ENCODE results near the gene CDKN1A.

GRCh38 chr6:36717231-36717825 lies 38.8 kb downstream of the CDKN1A start:
- TF ChIP-seq POLR2A (IDR thresholded peaks at IDR 0.05) (no peak), CTCF (IDR thresholded peaks at IDR 0.05) (no peak)
